Body of pancreas (tissue), 4 donors: ENCODE data around the gene DHX58.

ENCODE experiments used
- CTCF ChIP-seq, 7 experiments: fragments of 450-650 bp in 4 of 7; fragments of 200-600 bp in 3 of 7; sonication (generic) in 3 of 7; IDR thresholded peaks; one replicate each; pipeline ENCODE4 v1.5.1; 2016 to 2019; ENCODE audit warnings: antibody characterized with exemption in 7 of 7
- POLR2A ChIP-seq, 3 donors: fragments of 450-650 bp; IDR thresholded peaks; one replicate each; pipeline ENCODE4 v1.6.1; 2016; ENCODE audit warnings: antibody characterized with exemption in 3 of 3, mild to moderate bottlenecking in 2 of 3

GRCh38 chr17:42071810-42072209, 40.7 kb downstream of the DHX58 start:
- TF ChIP-seq CTCF (IDR thresholded peaks at IDR 0.05), result no peak
- no peak for TF ChIP-seq POLR2A (IDR thresholded peaks at IDR 0.05)
